ENCODE results near the gene NACC1. TPM values are rescaled to one million over a fixed set of nuclear protein-coding genes. Genes with fewer than 3 reads are reported as not detected.

The NACC1 gene
- total and polyA plus RNA-seq, 2 of the 13 experiments (the other 11 are each of a cell fraction or from before 2014, with no cell fraction given) = 31.8 to 42.3 TPM

GRCh38 chr19:13164343-13165161 lies 46.5 kb downstream of the NACC1 start (continued):
- no peak for TF ChIP-seq ZBTB46 (CRISPR knock-in tag; IDR thresholded peaks at IDR 0.05; ENCODE audit: borderline replicate concordance)
- TF ChIP-seq, protein P1, sequence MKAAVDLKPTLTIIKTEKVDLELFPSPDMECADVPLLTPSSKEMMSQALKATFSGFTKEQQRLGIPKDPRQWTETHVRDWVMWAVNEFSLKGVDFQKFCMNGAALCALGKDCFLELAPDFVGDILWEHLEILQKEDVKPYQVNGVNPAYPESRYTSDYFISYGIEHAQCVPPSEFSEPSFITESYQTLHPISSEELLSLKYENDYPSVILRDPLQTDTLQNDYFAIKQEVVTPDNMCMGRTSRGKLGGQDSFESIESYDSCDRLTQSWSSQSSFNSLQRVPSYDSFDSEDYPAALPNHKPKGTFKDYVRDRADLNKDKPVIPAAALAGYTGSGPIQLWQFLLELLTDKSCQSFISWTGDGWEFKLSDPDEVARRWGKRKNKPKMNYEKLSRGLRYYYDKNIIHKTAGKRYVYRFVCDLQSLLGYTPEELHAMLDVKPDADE (CRISPR knock-in tag; IDR thresholded peaks at IDR 0.05) = no peak
- TF ChIP-seq EEA1 (CRISPR knock-in tag; IDR thresholded peaks at IDR 0.05; ENCODE audit: borderline replicate concordance) = no peak
- TF ChIP-seq ZNF737 (CRISPR knock-in tag; IDR thresholded peaks at IDR 0.05; ENCODE audit: borderline replicate concordance) = no peak
- no peak; the same call in 1 of the 2 replicates for TF ChIP-seq ZBTB42 (CRISPR knock-in tag; IDR thresholded peaks at IDR 0.05)
- TF ChIP-seq TEAD2 (CRISPR knock-in tag; IDR thresholded peaks at IDR 0.05) = no peak
- no peak for TF ChIP-seq GZF1 (CRISPR knock-in tag; IDR thresholded peaks at IDR 0.05)
- TF ChIP-seq, protein P2, sequence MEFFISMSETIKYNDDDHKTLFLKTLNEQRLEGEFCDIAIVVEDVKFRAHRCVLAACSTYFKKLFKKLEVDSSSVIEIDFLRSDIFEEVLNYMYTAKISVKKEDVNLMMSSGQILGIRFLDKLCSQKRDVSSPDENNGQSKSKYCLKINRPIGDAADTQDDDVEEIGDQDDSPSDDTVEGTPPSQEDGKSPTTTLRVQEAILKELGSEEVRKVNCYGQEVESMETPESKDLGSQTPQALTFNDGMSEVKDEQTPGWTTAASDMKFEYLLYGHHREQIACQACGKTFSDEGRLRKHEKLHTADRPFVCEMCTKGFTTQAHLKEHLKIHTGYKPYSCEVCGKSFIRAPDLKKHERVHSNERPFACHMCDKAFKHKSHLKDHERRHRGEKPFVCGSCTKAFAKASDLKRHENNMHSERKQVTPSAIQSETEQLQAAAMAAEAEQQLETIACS (CRISPR knock-in tag; IDR thresholded peaks at IDR 0.05) = no peak
- TF ChIP-seq, protein P3, sequence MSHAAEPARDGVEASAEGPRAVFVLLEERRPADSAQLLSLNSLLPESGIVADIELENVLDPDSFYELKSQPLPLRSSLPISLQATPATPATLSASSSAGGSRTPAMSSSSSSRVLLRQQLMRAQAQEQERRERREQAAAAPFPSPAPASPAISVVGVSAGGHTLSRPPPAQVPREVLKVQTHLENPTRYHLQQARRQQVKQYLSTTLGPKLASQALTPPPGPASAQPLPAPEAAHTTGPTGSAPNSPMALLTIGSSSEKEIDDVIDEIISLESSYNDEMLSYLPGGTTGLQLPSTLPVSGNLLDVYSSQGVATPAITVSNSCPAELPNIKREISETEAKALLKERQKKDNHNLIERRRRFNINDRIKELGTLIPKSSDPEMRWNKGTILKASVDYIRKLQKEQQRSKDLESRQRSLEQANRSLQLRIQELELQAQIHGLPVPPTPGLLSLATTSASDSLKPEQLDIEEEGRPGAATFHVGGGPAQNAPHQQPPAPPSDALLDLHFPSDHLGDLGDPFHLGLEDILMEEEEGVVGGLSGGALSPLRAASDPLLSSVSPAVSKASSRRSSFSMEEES (CRISPR knock-in tag; IDR thresholded peaks at IDR 0.05) = peak; percentile 56; the same call in 1 of the 2 replicates
- TF ChIP-seq, protein P4, sequence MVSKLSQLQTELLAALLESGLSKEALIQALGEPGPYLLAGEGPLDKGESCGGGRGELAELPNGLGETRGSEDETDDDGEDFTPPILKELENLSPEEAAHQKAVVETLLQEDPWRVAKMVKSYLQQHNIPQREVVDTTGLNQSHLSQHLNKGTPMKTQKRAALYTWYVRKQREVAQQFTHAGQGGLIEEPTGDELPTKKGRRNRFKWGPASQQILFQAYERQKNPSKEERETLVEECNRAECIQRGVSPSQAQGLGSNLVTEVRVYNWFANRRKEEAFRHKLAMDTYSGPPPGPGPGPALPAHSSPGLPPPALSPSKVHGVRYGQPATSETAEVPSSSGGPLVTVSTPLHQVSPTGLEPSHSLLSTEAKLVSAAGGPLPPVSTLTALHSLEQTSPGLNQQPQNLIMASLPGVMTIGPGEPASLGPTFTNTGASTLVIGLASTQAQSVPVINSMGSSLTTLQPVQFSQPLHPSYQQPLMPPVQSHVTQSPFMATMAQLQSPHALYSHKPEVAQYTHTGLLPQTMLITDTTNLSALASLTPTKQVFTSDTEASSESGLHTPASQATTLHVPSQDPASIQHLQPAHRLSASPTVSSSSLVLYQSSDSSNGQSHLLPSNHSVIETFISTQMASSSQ (IDR thresholded peaks at IDR 0.05; ENCODE audit: low read depth) = peak; percentile 60
- TF ChIP-seq, protein P4 (CRISPR knock-in tag; IDR thresholded peaks at IDR 0.05; ENCODE audit: borderline replicate concordance) = peak; percentile 58; the same call in 1 of the 2 replicates
- TF ChIP-seq MXD1 (CRISPR knock-in tag; IDR thresholded peaks at IDR 0.05) = no peak

Measured in HepG2 (cell line).